Kidney (tissue), 14 donors: ENCODE measurements around the gene IKZF1. TPM values are rescaled to one million over a fixed set of nuclear protein-coding genes. Genes with fewer than 3 reads are reported as not detected.

Experiments used
- DNase-seq, 5 donors: peaks; one replicate each; pipeline ENCODE4 v3.0.0-alpha.2; 2013 to 2020
- FAIRE-seq: peaks from 2 replicates; lab custom pipeline; 2012; peaks lifted over from hg19 to GRCh38; lab: Jason Lieb, UNC
- H3K27ac ChIP-seq, 2 donors: one replicate each; pipeline ENCODE4 v1.7.0; 2013; ENCODE audit warnings: low read depth in 2 of 2, low read length in 2 of 2, inconsistent platforms in 1 of 2
- H3K27me3 ChIP-seq: one replicate; pipeline ENCODE4 v1.7.1; 2013; ENCODE audit warnings: low read length, inconsistent platforms; ENCODE audit not compliant: control insufficient read depth, insufficient read depth
- H3K36me3 ChIP-seq, 3 donors: one replicate each; pipeline versions ENCODE4 v1.7.0 to v1.7.1; 2013; ENCODE audit warnings: low read length in 3 of 3, control low read depth in 1 of 3, inconsistent platforms in 1 of 3; ENCODE audit not compliant: insufficient read depth in 3 of 3, control insufficient read depth in 2 of 3
- H3K4me1 ChIP-seq, 3 donors: one replicate each; pipeline versions ENCODE4 v1.7.0 to v1.7.1; 2013; ENCODE audit warnings: low read length in 3 of 3, inconsistent platforms in 1 of 3, low read depth in 1 of 3; ENCODE audit not compliant: control insufficient read depth in 2 of 3, insufficient read depth in 2 of 3
- H3K4me3 ChIP-seq, 3 donors: one replicate each; pipeline versions ENCODE4 v1.7.0 to v1.8.1; 2013; ENCODE audit warnings: low read length in 3 of 3, control low read depth in 1 of 3, inconsistent platforms in 1 of 3
- H3K9ac ChIP-seq, 3 donors: one replicate each; pipeline versions ENCODE4 v1.7.0 to v1.7.1; 2013; ENCODE audit warnings: low read length in 3 of 3, control low read depth in 1 of 3, inconsistent platforms in 1 of 3
- H3K9me3 ChIP-seq, 3 donors: one replicate each; pipeline versions ENCODE4 v1.7.0 to v1.7.1; 2013; ENCODE audit warnings: low read length in 3 of 3, control low read depth in 1 of 3, inconsistent platforms in 1 of 3; ENCODE audit not compliant: control insufficient read depth in 2 of 3, insufficient read depth in 1 of 3
- intact Hi-C: fragments of 100-400 bp; cut with DNase I; formaldehyde crosslinking; loops from one replicate; pipeline ENCODE4 v1.11.1; 2022
- polyA plus RNA-seq: library from polyadenylated mRNA; stranded (reverse); fragments of 350-450 nt; fragmentation: Illumina TruSeq; extraction: RNeasy Lipid Tissue Mini Kit (QIAGEN cat#74804); gene quantifications from one replicate; pipeline ENCODE4 v1.2.3, GENCODE V29; 2014; ENCODE audit warnings: low read depth, low replicate concordance; ENCODE audit not compliant: insufficient read depth
- total RNA-seq: library from RNA; stranded (reverse); fragmentation: NEBNext Ultra II Directional; extraction: Animal tissue kit (Norgen Biotek cat#: 25700); gene quantifications from one replicate; pipeline ENCODE4 v1.2.1, GENCODE V29; 2021
- TF ChIP-seq, protein P1 (sequence below): IDR thresholded peaks from 3 replicates; pipeline ENCODE4 v1.5.1; 2012; ENCODE audit warnings: mild to moderate bottlenecking, moderate library complexity, borderline replicate concordance; ENCODE audit not compliant: insufficient read depth; ENCODE audit errors: extremely low read depth
- donor health status: control.
- donor health status: control.
- donor health status: control.
- donor health status: control.
- donor health status: control.
- donor health status: DM: yes; HTN: yes; CAD: no.
- donor health status: Normal renal cell carcinoma (clear cell type).

The IKZF1 gene
- total and polyA plus RNA-seq, 2 donors from 2014 or later, result 0.52 to 36.8 TPM

- Histone ChIP-seq H3K27me3 (no peaks in the 10 kb centered on the region), H3K27ac (no peak overlapping the region), H3K9ac (no peak overlapping the region), H3K9me3 (peaks cover 0 to 8% (median 0%) of the 10 kb centered on the region in 3 donors), H3K4me3 (no peak overlapping the region), H3K36me3 (no peaks in the 10 kb centered on the region), H3K4me1 (no peaks in the 10 kb centered on the region)
- intact Hi-C loops, result no loop called here
- FAIRE-seq (no peak), DNase-seq (no peak)
- TF ChIP-seq, protein P1, sequence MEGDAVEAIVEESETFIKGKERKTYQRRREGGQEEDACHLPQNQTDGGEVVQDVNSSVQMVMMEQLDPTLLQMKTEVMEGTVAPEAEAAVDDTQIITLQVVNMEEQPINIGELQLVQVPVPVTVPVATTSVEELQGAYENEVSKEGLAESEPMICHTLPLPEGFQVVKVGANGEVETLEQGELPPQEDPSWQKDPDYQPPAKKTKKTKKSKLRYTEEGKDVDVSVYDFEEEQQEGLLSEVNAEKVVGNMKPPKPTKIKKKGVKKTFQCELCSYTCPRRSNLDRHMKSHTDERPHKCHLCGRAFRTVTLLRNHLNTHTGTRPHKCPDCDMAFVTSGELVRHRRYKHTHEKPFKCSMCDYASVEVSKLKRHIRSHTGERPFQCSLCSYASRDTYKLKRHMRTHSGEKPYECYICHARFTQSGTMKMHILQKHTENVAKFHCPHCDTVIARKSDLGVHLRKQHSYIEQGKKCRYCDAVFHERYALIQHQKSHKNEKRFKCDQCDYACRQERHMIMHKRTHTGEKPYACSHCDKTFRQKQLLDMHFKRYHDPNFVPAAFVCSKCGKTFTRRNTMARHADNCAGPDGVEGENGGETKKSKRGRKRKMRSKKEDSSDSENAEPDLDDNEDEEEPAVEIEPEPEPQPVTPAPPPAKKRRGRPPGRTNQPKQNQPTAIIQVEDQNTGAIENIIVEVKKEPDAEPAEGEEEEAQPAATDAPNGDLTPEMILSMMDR, result no peak
Observed at GRCh38 chr7:50366311-50366710, 61.8 kb downstream of the IKZF1 start.

- H3K4me1 ChIP-seq, result no peaks in the 10 kb centered on the region
- TF ChIP-seq, protein P1, result no peak
- FAIRE-seq, result no peak
- no peaks in the 10 kb centered on the region for H3K27me3 ChIP-seq
- H3K36me3 ChIP-seq, result no peaks in the 10 kb centered on the region
- no peak overlapping the region for H3K9ac ChIP-seq
- no peak overlapping the region for H3K4me3 ChIP-seq
- no peak for DNase-seq
- H3K9me3 ChIP-seq, result peaks cover 0 to 8% (median 0%) of the 10 kb centered on the region in 3 donors
- no peak overlapping the region for H3K27ac ChIP-seq
- intact Hi-C loops, result no loop called here
Observed at GRCh38 chr7:50367100-50367499, 62.6 kb downstream of the IKZF1 start.

DNA sequence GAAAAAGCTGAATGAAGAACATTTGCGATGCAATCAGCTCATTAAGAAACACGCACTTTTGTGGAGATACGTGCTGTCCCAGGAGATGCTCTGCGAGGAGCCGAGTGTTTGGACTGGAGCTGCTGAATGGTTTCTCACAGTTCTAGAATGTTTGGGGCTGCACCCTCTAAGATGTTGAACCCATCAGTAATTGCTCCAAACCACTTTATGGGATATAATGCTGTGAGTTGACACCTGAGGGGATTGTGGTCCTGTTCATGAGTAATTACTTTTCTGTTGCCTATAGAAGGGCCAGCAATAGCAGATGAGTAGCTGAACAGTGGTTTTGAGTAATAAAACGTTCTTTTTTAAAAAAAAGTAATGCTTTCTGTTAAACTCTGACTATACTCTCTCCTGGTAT lies 63.1 kb downstream of the IKZF1 start:
- H3K9ac ChIP-seq, result no peak overlapping the region
- H3K27me3 ChIP-seq, result no peaks in the 10 kb centered on the region
- TF ChIP-seq, protein P1, result no peak
- H3K27ac ChIP-seq, result no peak overlapping the region
- DNase-seq, result no peak
- no peak for FAIRE-seq
- no peaks in the 10 kb centered on the region for H3K4me1 ChIP-seq
- H3K4me3 ChIP-seq, result no peak overlapping the region
- H3K9me3 ChIP-seq, result peaks cover 0 to 8% (median 0%) of the 10 kb centered on the region in 3 donors
- H3K36me3 ChIP-seq, result no peaks in the 10 kb centered on the region
- intact Hi-C loops, result no loop called here

GRCh38 chr7:50368366-50368765 lies 63.9 kb downstream of the IKZF1 start:
- no peak overlapping the region for H3K27ac ChIP-seq
- FAIRE-seq (no peak), DNase-seq (no peak)
- H3K27me3 ChIP-seq, result no peaks in the 10 kb centered on the region
- H3K36me3 ChIP-seq, result no peaks in the 10 kb centered on the region
- H3K4me3 ChIP-seq, result no peak overlapping the region
- TF ChIP-seq, protein P1, result no peak
- no peaks in the 10 kb centered on the region for H3K4me1 ChIP-seq
- peaks cover 0 to 8% (median 0%) of the 10 kb centered on the region in 3 donors for H3K9me3 ChIP-seq
- intact Hi-C loops, result no loop called here
- no peak overlapping the region for H3K9ac ChIP-seq
